ENCODE data around the gene SMS.

DNA sequence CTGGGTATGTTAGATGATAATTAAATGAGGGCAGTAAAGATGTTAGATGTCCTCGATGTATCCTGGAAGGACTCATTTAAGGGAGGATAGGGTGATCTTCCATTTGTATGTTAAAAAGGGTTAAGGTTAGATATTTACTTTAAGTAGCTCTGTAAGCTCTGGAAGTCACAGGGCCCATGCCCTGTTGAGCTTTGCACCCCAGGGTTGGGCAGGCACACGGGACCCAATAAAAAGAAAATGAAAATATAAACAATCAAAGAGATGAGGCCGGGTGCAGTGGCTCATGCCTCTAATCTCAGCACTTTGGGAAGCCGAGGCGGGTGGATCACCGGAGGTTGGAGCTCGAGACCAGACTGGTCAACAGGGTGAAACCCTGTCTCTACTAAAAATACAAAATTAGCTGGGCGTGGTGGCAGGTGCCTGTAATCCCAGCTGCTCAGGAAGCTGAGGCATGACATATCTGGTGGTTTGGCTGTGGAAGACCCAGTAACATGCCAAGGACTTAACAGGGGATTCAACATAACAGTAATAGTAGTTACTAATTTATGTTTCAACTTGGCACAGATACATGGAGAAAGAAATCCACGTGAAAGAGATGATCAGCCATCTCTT, 74.7 kb downstream of the SMS start:
- TF ChIP-seq, protein P1, sequence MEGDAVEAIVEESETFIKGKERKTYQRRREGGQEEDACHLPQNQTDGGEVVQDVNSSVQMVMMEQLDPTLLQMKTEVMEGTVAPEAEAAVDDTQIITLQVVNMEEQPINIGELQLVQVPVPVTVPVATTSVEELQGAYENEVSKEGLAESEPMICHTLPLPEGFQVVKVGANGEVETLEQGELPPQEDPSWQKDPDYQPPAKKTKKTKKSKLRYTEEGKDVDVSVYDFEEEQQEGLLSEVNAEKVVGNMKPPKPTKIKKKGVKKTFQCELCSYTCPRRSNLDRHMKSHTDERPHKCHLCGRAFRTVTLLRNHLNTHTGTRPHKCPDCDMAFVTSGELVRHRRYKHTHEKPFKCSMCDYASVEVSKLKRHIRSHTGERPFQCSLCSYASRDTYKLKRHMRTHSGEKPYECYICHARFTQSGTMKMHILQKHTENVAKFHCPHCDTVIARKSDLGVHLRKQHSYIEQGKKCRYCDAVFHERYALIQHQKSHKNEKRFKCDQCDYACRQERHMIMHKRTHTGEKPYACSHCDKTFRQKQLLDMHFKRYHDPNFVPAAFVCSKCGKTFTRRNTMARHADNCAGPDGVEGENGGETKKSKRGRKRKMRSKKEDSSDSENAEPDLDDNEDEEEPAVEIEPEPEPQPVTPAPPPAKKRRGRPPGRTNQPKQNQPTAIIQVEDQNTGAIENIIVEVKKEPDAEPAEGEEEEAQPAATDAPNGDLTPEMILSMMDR (IDR thresholded peaks at IDR 0.05), result no peak
- TF ChIP-seq POLR2A (IDR thresholded peaks at IDR 0.05), result no peak
